Measurements from ENCODE around the gene ADAMTSL3. TPM values are rescaled to one million over a fixed set of nuclear protein-coding genes. Genes with fewer than 3 reads are reported as not detected.
"Not testable (repeated sequence)": the region's sequence is repeated elsewhere in the genome, so short reads cannot be mapped to it uniquely, and the experiment has no call there.

The ADAMTSL3 gene
- total RNA-seq, 2 experiments from 2014 or later, result not detected

DNA sequence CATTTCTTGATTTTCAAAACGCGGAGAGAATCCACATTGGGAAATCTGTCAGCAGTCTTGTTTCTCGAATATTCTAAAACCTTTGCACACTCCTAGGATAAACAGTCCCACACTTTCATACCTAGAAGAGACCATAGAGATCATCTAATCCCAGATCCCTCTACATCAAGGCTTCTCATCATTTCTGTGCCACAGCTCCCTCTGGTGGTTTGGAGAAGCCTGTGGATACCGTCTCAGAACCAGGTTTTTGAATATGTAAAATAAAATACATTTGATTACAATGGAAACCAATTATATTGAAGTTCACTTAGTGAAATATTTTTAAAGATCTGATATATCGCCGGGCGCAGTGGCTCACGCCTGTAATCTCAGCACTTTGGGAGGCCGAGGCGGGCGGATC lies 369.7 kb downstream of the ADAMTSL3 start:
- Mint-ChIP-seq H3K27me3 (peaks cover 2% of the 10 kb centered on the region), H3K4me1 (no peaks in the 10 kb centered on the region), H3K27ac (no peak overlapping the region), H3K4me3 (no peak overlapping the region), H3K36me3 (ENCODE audit: low read depth) (no peaks in the 10 kb centered on the region), H3K9me3 (no peaks in the 10 kb centered on the region)
- ChIA-PET CTCF (no interaction called here), POLR2A (no interaction called here)
- peak; percentile 25 for DNase-seq

DNA sequence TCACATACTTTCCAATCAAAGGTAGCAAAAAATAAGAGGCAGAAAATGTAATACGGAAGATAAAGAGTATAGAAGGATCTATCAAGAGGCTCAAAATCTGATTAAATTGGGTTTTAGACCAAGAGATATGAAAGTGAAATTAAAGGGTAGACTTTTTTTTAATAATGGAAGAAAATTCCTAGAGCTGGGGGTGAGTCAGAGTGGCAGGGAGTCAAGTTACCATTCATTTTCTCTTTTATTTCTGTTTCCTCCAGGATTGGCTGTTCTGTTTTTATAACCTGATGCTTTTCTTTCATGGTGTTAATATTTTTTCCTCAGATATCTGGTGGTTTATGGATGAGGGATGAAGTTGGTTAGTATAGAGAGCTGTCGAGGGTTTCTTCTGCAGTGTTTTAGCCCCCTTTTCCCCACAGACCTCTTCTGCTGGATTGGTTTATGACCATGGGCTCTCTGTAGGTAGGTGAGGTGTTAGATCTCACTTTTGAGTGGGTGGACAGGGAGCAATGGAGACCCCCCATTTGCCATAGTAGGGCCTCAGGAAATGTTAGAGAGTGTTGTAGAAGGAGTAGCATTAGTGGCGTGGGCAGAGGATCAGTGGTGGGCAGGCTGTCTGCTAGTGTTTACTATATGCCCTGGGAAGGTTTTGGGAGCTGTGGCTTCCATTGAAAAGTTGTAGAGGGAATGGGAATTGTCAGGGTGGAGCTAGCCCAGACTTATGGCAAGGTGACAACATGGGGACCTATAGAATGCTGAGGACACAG lies 380.1 kb downstream of the ADAMTSL3 start:
- Mint-ChIP-seq H3K27ac (no peak overlapping the region), H3K9me3 (no peaks in the 10 kb centered on the region), H3K36me3 (ENCODE audit: low read depth) (no peaks in the 10 kb centered on the region), H3K4me3 (no peak overlapping the region), H3K4me1 (no peaks in the 10 kb centered on the region), H3K27me3 (peaks cover 7% of the 10 kb centered on the region)
- CTCF ChIA-PET, result no interaction called here
- POLR2A ChIA-PET, result no interaction called here
- no peak for DNase-seq

DNA sequence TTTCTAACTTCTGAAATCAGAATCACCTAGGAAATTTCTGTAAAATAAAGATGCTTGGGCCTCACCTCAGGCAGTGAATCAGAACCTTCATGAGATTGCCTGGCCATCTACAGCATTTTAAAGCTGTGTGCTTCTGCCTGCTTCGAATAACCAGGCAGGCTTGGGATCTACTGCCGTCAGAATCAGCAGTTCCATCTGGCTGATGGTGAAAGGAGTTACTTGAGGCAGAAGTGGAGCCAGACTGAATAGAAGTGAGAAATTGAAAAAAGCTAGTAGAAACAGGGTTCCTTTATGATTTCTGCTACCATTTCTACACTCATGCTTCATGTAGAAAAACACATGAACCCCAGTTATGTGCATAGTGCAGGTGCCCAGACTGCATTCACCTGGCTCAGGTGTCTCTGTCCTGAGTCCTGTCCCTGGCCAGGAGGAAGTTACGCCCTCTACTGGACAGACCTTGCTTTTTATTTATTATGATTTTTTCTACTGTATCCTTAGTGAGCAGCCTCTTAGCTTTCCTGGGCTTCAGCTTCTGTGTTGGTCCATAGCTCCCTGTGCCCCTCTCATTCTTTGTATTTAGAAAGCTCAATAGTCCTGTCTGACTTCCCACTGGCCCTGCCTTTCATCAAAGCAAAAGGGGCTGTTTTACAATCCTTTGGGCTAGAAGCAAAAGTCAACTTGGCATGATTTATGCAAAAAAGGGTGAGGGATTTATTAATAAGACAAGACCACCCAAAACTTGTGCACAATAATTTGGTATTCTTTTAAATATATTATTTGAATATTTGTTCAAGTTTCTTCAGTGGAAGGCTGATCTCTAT lies 380.9 kb downstream of the ADAMTSL3 start:
- DNase-seq, result peak; percentile 9
- CTCF ChIA-PET, result no interaction called here
- peaks cover 10% of the 10 kb centered on the region for H3K27me3 Mint-ChIP-seq
- no peak overlapping the region for H3K27ac Mint-ChIP-seq
- H3K9me3 Mint-ChIP-seq, result no peaks in the 10 kb centered on the region
- no peaks in the 10 kb centered on the region for H3K4me1 Mint-ChIP-seq
- POLR2A ChIA-PET, result no interaction called here
- H3K4me3 Mint-ChIP-seq, result no peak overlapping the region
- H3K36me3 Mint-ChIP-seq (ENCODE audit: low read depth), result no peaks in the 10 kb centered on the region

DNA sequence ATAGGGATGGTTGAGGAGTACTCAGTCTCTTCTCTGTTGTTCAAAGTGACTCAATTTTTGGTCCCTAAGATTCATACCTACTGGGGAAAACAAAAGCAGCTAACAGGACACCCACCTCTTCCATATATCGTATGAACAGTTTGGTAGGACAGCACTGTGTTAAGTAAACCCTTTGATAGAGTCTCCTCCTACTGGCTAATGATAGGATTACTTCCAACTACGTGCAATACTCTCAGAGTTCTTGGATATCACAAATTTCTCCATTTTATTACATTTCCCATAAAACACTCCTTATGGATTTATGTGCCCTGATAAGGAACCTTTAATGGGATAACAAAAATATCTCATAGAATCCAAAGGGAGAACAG lies 381.5 kb downstream of the ADAMTSL3 start:
- ChIA-PET POLR2A (no interaction called here), CTCF (no interaction called here)
- no peak overlapping the region for H3K27ac Mint-ChIP-seq
- H3K27me3 Mint-ChIP-seq, result peaks cover 10% of the 10 kb centered on the region
- no peaks in the 10 kb centered on the region for H3K4me1 Mint-ChIP-seq
- no peaks in the 10 kb centered on the region for H3K9me3 Mint-ChIP-seq
- DNase-seq, result no peak
- H3K36me3 Mint-ChIP-seq (ENCODE audit: low read depth), result no peaks in the 10 kb centered on the region
- no peak overlapping the region for H3K4me3 Mint-ChIP-seq

DNA sequence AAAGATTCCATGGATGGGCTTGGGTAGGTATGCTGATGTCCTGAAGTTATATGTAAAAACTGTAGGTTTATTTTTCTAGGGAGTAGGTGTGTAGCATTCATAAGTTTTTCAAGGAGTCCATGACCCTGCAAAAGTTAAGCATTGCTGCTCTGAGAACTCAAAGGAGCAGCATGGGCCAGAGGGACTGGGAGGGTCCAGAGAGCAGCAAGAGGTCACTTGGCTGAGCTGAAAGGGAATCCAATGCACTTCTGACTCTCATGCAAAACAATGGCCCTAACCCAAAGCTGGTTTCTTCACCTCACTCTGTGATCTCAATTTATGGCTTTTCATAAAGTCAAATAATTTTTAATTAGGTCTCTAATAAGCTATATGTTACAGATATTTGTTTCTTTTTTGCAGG lies 383.4 kb downstream of the ADAMTSL3 start:
- CTCF ChIA-PET, result no interaction called here
- POLR2A ChIA-PET, result no interaction called here
- no peaks in the 10 kb centered on the region for H3K9me3 Mint-ChIP-seq
- peaks cover 10% of the 10 kb centered on the region for H3K27me3 Mint-ChIP-seq
- DNase-seq, result no peak
- H3K4me1 Mint-ChIP-seq, result no peaks in the 10 kb centered on the region
- H3K36me3 Mint-ChIP-seq (ENCODE audit: low read depth), result no peaks in the 10 kb centered on the region
- H3K27ac Mint-ChIP-seq, result no peak overlapping the region
- no peak overlapping the region for H3K4me3 Mint-ChIP-seq

DNA sequence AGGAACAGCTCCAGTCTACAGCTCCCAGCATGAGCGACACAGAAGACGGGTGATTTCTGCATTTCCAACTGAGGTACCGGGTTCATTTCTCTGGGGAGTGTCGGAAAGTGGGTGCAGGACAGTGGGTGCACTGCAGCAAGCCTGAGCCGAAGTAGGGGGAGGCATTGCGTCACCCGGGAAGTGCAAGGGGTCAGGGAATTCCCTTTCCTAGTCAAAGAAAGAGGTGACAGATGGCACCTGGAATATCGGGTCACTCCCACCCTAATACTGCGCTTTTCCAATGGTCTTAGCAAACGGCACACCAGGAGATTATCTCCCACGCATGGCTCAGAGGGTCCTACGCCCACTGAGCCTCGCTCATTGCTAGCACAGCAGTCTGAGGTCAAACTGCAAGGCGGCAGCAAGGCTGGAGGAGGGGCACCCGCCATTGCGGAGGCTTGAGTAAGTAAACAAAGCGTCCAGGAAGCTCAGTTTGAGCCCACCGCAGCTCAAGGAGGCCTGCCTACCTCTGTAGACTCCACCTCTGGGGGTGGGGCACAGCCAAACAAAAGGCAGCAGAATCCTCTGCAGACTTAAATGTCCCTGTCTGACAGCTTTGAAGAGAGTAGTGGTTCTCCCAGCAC lies 388.6 kb downstream of the ADAMTSL3 start:
- H3K36me3 Mint-ChIP-seq (ENCODE audit: low read depth); H3K4me1 Mint-ChIP-seq; H3K27me3 Mint-ChIP-seq; H3K9me3 Mint-ChIP-seq; POLR2A ChIA-PET; H3K4me3 Mint-ChIP-seq; H3K27ac Mint-ChIP-seq; CTCF ChIA-PET; DNase-seq: not testable (repeated sequence)

DNA sequence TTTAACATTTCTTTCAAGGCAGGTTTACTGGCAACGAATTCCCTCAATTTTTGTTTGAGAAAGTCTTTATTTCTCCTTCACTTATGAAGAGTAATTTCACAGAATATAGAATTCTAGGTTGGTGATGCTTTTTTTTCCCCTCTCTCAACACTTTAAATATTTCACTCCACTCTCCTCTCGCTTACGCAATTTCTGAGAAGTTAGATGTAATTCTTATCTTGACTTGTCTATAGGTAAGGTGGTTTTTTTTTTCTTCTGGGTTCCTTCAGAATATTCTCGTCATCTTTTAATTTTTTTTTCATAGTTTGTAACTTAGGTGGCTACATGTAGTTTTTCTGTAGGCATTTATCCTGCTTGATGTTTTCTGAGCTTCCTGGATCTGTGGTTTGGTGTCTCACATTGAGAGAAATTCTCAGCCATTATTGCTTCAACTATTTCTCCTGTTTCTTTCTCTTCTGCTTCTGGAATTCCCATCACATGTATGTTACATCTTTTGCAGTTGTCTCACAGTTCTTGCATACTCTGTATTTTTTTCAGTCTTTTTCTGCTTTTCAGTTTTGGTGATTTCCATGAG lies 392.2 kb downstream of the ADAMTSL3 start:
- Mint-ChIP-seq H3K4me1 (no peaks in the 10 kb centered on the region), H3K27ac (no peak overlapping the region), H3K27me3 (peaks cover 6% of the 10 kb centered on the region), H3K9me3 (no peaks in the 10 kb centered on the region), H3K36me3 (ENCODE audit: low read depth) (no peaks in the 10 kb centered on the region), H3K4me3 (no peak overlapping the region)
- POLR2A ChIA-PET, result no interaction called here
- no peak for DNase-seq
- CTCF ChIA-PET, result no interaction called here

DNA sequence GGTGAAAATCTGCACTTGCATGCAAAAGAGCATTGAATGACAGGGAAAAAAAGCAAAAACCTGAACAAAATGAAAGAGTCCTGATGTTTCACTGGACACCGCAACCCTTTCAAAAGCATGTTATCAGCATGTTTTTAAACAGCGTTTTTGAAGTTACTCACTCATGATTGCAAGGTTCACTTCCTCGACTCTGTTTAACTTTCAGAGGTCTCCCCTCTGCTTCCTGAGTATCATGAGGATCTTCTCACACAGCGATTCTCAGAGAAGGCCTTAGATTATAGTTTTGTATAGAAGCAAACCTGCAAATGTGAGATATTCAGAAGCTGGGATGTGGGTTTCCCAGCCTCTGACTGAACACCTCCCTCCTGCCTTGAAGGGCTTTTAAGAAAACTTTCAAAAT lies 395.6 kb downstream of the ADAMTSL3 start:
- H3K9me3 Mint-ChIP-seq; H3K36me3 Mint-ChIP-seq (ENCODE audit: low read depth); H3K4me3 Mint-ChIP-seq; POLR2A ChIA-PET; H3K27ac Mint-ChIP-seq; CTCF ChIA-PET; DNase-seq; H3K27me3 Mint-ChIP-seq; H3K4me1 Mint-ChIP-seq: not testable (repeated sequence)

DNA sequence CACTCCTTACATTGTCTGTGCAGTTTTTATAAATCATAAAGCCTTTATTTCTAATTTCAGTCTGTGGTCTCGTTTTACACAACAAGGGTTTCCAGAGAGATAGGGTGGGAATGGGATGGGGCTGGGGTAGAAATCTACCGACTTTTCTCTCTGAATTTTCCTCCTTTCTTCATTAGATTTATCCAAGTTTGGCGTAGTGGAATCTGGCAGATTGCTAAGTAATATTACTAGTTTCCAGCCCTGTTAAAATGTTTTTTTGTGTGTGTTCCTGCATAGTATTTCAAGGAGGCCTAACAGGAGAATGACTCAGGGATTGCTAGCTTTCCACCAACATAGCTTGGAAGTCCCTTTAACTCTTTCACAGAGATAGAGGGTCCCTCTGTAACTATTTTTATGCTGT lies 396.2 kb downstream of the ADAMTSL3 start:
- CTCF ChIA-PET, result no interaction called here
- H3K4me3 Mint-ChIP-seq, result no peak overlapping the region
- H3K27me3 Mint-ChIP-seq, result peaks cover 6% of the 10 kb centered on the region
- H3K27ac Mint-ChIP-seq, result no peak overlapping the region
- H3K4me1 Mint-ChIP-seq, result no peaks in the 10 kb centered on the region
- POLR2A ChIA-PET, result no interaction called here
- H3K9me3 Mint-ChIP-seq, result no peaks in the 10 kb centered on the region
- H3K36me3 Mint-ChIP-seq (ENCODE audit: low read depth), result no peaks in the 10 kb centered on the region
- DNase-seq, result no peak

DNA sequence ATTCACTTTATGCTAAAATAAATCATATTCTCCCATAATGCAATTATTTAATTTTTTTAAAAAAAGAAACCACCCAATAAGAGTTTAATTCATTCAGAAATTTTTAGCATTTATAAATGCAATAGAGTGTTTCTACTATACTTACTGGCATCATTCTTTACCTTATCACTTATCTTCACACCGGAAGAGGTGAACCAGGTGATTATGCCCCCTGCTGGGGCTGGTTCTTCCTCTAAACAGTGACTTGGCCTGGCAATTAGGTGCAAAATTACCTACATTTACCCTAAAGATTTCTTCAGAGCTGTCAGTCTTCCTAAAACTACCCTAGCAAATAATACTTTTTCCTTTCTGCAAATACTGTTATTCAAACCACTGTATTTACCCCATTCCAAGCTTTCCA lies 397.2 kb downstream of the ADAMTSL3 start:
- DNase-seq; H3K4me3 Mint-ChIP-seq; H3K27ac Mint-ChIP-seq; H3K9me3 Mint-ChIP-seq; H3K4me1 Mint-ChIP-seq; H3K27me3 Mint-ChIP-seq; POLR2A ChIA-PET; H3K36me3 Mint-ChIP-seq (ENCODE audit: low read depth); CTCF ChIA-PET: not testable (repeated sequence)

DNA sequence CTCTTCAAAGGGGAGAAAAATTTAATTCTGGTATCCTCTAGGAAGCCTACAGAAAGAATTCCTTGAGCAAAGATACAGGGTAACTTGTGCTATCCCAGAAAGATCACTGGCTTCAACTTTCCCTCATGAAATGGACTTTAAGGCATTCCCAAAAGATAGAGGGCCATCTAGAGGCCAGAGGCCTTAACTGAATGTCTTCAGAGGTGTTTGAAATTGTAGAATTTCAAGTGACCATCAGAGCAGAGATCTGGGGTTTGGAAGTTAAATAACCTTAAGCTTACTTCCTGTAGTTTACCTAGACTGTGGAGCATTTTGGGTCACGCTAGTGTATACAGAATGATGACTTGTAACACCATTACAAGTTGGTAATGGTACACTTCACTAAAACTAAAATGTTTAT lies 400.6 kb downstream of the ADAMTSL3 start:
- POLR2A ChIA-PET; H3K4me1 Mint-ChIP-seq; H3K4me3 Mint-ChIP-seq; CTCF ChIA-PET; H3K36me3 Mint-ChIP-seq (ENCODE audit: low read depth); H3K27ac Mint-ChIP-seq; DNase-seq; H3K27me3 Mint-ChIP-seq; H3K9me3 Mint-ChIP-seq: not testable (repeated sequence)

DNA sequence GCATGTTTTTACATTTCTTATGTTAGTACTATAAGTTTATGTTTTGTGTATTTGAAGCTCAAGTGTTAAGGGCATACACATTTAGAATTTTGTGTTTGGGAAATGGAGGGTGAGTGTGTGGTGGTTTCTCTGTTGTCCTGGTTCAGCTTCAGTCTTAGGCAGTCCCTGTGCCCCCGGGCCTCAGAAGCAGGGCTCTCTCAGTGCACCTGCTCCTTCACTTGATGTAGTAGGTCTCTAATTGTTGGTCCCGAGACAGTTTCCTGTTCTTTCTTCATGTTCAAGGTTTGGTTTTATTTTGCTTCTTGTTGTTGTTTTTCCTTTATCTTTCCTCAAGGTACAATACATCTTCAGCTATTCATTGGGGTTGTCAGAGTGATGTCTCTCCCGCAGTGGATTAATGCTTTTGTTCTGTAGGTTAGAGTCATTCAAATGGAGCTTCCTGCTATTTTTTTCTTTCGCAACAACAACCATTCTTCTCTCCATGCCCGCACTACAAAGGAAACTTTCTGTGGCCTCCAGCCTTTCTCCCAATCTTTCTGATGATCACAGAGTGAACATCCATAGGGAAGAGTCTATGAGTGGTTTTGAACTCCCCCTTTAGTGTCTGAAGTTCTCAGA lies 403.9 kb downstream of the ADAMTSL3 start:
- POLR2A ChIA-PET, result no interaction called here
- DNase-seq, result no peak
- Mint-ChIP-seq H3K27ac (no peak overlapping the region), H3K36me3 (ENCODE audit: low read depth) (no peaks in the 10 kb centered on the region), H3K9me3 (peaks cover 8% of the 10 kb centered on the region), H3K4me1 (no peaks in the 10 kb centered on the region), H3K27me3 (peaks cover 10% of the 10 kb centered on the region), H3K4me3 (no peak overlapping the region)
- CTCF ChIA-PET, result no interaction called here

DNA sequence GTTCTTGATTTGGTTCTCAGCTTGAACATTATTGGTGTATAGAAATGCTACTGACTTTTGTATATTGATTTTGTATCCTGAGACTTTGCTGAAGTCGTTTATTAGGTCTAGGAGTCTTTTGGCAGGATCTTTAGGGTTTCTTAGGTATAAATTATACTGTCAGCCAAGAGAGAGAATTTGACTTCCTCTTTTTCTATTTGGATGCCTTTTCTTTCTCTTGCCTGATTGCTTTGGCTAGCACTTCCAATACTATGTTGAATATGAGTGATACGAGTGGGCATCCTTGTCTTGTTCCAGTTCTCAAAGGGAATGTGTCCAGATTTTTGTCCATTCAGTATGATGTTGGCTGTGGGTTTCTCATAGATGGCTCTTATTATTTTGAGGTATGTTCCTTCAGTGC lies 409.8 kb downstream of the ADAMTSL3 start:
- CTCF ChIA-PET; POLR2A ChIA-PET; H3K27me3 Mint-ChIP-seq; H3K36me3 Mint-ChIP-seq (ENCODE audit: low read depth); H3K4me3 Mint-ChIP-seq; H3K4me1 Mint-ChIP-seq; DNase-seq; H3K27ac Mint-ChIP-seq: not testable (repeated sequence)
- H3K9me3 Mint-ChIP-seq, result peaks cover 10% of the 10 kb centered on the region
